AML-193 (cell line): ENCODE measurements around the gene RDM1.

Experiments
- DNase-seq, 2 experiments: peaks; one replicate each; lab custom pipeline; 2025; lab: John Stamatoyannopoulos, UW

The RDM1 gene

GRCh38 chr17:35932586-35932985, 2.0 kb upstream of the RDM1 start:
- DNase-seq = no peak

- DNase-seq = no peak
Observed at GRCh38 chr17:35931794-35932425, 1.3 kb upstream of the RDM1 start.

GRCh38 chr17:35927714-35928113, 2.9 kb downstream of the RDM1 start:
- no peak for DNase-seq

- DNase-seq = no peak
Observed at GRCh38 chr17:35923609-35924114, 6.9 kb downstream of the RDM1 start.

- no peak for DNase-seq
Observed at GRCh38 chr17:35920229-35920628, 10.3 kb downstream of the RDM1 start.

GRCh38 chr17:35918665-35919064, 11.9 kb downstream of the RDM1 start:
- no peak for DNase-seq

GRCh38 chr17:35917519-35918213, 12.9 kb downstream of the RDM1 start:
- no peak for DNase-seq

GRCh38 chr17:35915153-35915964, 15.2 kb downstream of the RDM1 start:
- peak in 1 of 2 experiments; percentile 4 for DNase-seq

- DNase-seq = no peak
Observed at GRCh38 chr17:35914354-35914753, 16.2 kb downstream of the RDM1 start.

GRCh38 chr17:35913609-35914008, 17.0 kb downstream of the RDM1 start:
- DNase-seq = no peak

- DNase-seq = no peak
Observed at GRCh38 chr17:35912942-35913341, 17.6 kb downstream of the RDM1 start.

- no peak for DNase-seq
Observed at GRCh38 chr17:35912339-35912912, 18.1 kb downstream of the RDM1 start.

- DNase-seq = no peak
Observed at GRCh38 chr17:35909408-35909807, 21.2 kb downstream of the RDM1 start.

- DNase-seq = no peak
Observed at GRCh38 chr17:35907691-35908090, 22.9 kb downstream of the RDM1 start.

GRCh38 chr17:35906926-35907637, 23.5 kb downstream of the RDM1 start:
- DNase-seq = no peak

- no peak for DNase-seq
Observed at GRCh38 chr17:35906191-35906925, 24.2 kb downstream of the RDM1 start.

- DNase-seq = no peak
Observed at GRCh38 chr17:35903451-35903850, 27.1 kb downstream of the RDM1 start.

GRCh38 chr17:35901631-35902175, 28.9 kb downstream of the RDM1 start:
- no peak for DNase-seq

- no peak for DNase-seq
Observed at GRCh38 chr17:35900708-35901480, 29.7 kb downstream of the RDM1 start.

- DNase-seq = no peak
Observed at GRCh38 chr17:35900280-35900679, 30.3 kb downstream of the RDM1 start.
